ENCODE results near the gene REEP6. TPM values are rescaled to one million over a fixed set of nuclear protein-coding genes. Genes with fewer than 3 reads are reported as not detected.

The REEP6 gene
- total and polyA plus RNA-seq, 4 donors: 16.4 to 449 (median 201) TPM

GRCh38 chr19:1507192-1507660 is 16.2 kb downstream of the REEP6 start:
- no peaks in the 10 kb centered on the region for H3K9me3 ChIP-seq (ENCODE audit: control insufficient read depth in 4 of 4, low read length in 3 of 4)
- H3K27ac ChIP-seq (ENCODE audit: low read depth in 1 of 2, low read length in 2 of 2): no peak overlapping the region
- 78% methylated on average over 23 of the region's 23 CpGs for WGBS
- DNase-seq (ENCODE audit: low spot score): no peak
- H3K27me3 ChIP-seq (ENCODE audit: control insufficient read depth in 4 of 4, insufficient read depth in 4 of 4, low read length in 3 of 4): no peaks in the 10 kb centered on the region
- no peak for TF ChIP-seq NR2F2 (IDR thresholded peaks at IDR 0.05)
- no peak for TF ChIP-seq MAX (IDR thresholded peaks at IDR 0.05)
- H3K4me1 ChIP-seq (ENCODE audit: control insufficient read depth in 4 of 4, insufficient read depth in 4 of 4, low read length in 3 of 4): peaks cover 3 to 25% (median 11%) of the 10 kb centered on the region in 4 donors
- H3K9ac ChIP-seq (ENCODE audit: low read depth in 1 of 2, low read length in 2 of 2): no peak overlapping the region
- no peak overlapping the region for H3K4me3 ChIP-seq (ENCODE audit: low read depth in 1 of 3, low read length in 3 of 3)
- H3K36me3 ChIP-seq (ENCODE audit: control insufficient read depth in 4 of 4, insufficient read depth in 3 of 4, low read depth in 1 of 4, low read length in 3 of 4): no peaks in the 10 kb centered on the region

DNA sequence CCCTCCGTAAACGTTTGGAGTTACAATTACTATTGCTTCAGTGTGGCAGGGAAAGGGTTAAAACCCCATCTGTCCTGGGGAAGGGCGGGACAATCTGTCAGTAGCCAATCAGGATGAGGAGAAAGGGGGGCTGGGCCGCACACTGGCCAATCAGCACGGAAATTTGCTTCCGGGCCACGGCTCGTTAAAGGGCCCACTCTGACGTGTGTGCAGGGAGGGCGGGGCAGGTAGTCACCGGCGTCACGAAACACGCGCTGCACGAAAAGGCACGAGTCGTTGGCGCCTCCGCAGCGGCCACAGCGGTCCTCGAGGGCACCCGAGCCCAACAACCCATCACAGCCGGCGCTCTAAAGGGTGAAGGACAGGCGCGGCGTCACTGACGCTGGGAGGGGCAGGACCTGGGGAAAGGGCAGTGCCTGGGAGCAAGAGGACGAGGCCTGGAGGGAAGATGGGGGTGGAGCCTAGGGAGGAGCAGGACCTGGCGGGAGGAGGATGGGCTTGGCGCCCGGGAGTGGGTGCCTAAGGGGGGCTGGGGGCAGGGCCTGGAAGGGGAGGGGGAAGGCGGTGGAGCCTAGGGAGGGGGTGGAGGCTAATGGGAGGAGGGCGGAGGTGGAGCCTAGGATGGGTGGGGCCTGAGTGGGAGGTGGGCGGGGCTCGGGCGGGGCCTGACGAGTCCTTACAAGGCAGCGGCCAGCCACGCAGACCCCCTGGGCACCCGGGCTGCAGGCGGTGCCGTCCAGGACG is 17.0 kb downstream of the REEP6 start:
- Histone ChIP-seq H3K27ac (ENCODE audit: low read depth in 1 of 2, low read length in 2 of 2) (peak overlapping the region; percentile 58 to 73), H3K4me1 (ENCODE audit: control insufficient read depth in 4 of 4, insufficient read depth in 4 of 4, low read length in 3 of 4) (peaks cover 3 to 29% (median 14%) of the 10 kb centered on the region in 4 donors), H3K27me3 (ENCODE audit: control insufficient read depth in 4 of 4, insufficient read depth in 4 of 4, low read length in 3 of 4) (no peaks in the 10 kb centered on the region), H3K36me3 (ENCODE audit: control insufficient read depth in 4 of 4, insufficient read depth in 3 of 4, low read depth in 1 of 4, low read length in 3 of 4) (no peaks in the 10 kb centered on the region), H3K4me3 (ENCODE audit: low read depth in 1 of 3, low read length in 3 of 3) (peak overlapping the region; percentile 21 to 56 (median 26)), H3K9me3 (ENCODE audit: control insufficient read depth in 4 of 4, low read length in 3 of 4) (no peaks in the 10 kb centered on the region), H3K9ac (ENCODE audit: low read depth in 1 of 2, low read length in 2 of 2) (no peak overlapping the region)
- TF ChIP-seq HNF4A (conservative IDR thresholded peaks at IDR 0.05): peak; percentile 3 to 48
- TF ChIP-seq RAD21 (IDR thresholded peaks at IDR 0.05): no peak
- TF ChIP-seq, protein P1, sequence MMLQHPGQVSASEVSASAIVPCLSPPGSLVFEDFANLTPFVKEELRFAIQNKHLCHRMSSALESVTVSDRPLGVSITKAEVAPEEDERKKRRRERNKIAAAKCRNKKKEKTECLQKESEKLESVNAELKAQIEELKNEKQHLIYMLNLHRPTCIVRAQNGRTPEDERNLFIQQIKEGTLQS (IDR thresholded peaks at IDR 0.05): no peak
- TF ChIP-seq GABPA (IDR thresholded peaks at IDR 0.05 in 1 of 2, conservative IDR thresholded peaks at IDR 0.05 in 1 of 2): peak in 1 of 2 donors; percentile 51
- TF ChIP-seq NR2F2 (IDR thresholded peaks at IDR 0.05): no peak
- no peak for TF ChIP-seq FOXA2 (IDR thresholded peaks at IDR 0.05)
- peak; percentile 94 for TF ChIP-seq SP1 (IDR thresholded peaks at IDR 0.05)
- no peak for TF ChIP-seq JUND (IDR thresholded peaks at IDR 0.05)
- no peak for TF ChIP-seq EGR1 (IDR thresholded peaks at IDR 0.05; ENCODE audit: low read depth in 2 of 2)
- TF ChIP-seq YY1 (IDR thresholded peaks at IDR 0.05): no peak
- TF ChIP-seq FOXA1 (IDR thresholded peaks at IDR 0.05): no peak
- no peak for TF ChIP-seq REST (IDR thresholded peaks at IDR 0.05)
- TF ChIP-seq HNF4G (IDR thresholded peaks at IDR 0.05): no peak
- no peak for TF ChIP-seq ZBTB33 (IDR thresholded peaks at IDR 0.05)
- peak; percentile 23 to 36 for TF ChIP-seq RXRA (IDR thresholded peaks at IDR 0.05)
- TF ChIP-seq, protein P2, sequence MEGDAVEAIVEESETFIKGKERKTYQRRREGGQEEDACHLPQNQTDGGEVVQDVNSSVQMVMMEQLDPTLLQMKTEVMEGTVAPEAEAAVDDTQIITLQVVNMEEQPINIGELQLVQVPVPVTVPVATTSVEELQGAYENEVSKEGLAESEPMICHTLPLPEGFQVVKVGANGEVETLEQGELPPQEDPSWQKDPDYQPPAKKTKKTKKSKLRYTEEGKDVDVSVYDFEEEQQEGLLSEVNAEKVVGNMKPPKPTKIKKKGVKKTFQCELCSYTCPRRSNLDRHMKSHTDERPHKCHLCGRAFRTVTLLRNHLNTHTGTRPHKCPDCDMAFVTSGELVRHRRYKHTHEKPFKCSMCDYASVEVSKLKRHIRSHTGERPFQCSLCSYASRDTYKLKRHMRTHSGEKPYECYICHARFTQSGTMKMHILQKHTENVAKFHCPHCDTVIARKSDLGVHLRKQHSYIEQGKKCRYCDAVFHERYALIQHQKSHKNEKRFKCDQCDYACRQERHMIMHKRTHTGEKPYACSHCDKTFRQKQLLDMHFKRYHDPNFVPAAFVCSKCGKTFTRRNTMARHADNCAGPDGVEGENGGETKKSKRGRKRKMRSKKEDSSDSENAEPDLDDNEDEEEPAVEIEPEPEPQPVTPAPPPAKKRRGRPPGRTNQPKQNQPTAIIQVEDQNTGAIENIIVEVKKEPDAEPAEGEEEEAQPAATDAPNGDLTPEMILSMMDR (IDR thresholded peaks at IDR 0.05; ENCODE audit: low read depth, low read length, missing input control): no peak
- TF ChIP-seq MAX (IDR thresholded peaks at IDR 0.05): peak; percentile 96
- DNase-seq (ENCODE audit: low spot score): peak; percentile 92
- WGBS: 3% methylated on average over 46 of the region's 46 CpGs
